ENCODE results near the gene PFDN4.

- TF ChIP-seq POLR2AphosphoS5 (IDR thresholded peaks at IDR 0.05; ENCODE audit: low read depth, low read length) (no peak), MXD3 (CRISPR knock-in tag; IDR thresholded peaks at IDR 0.05) (no peak), CTCF (CRISPR knock-in tag; IDR thresholded peaks at IDR 0.05) (no peak), NFIB (CRISPR knock-in tag; IDR thresholded peaks at IDR 0.05; ENCODE audit: borderline replicate concordance) (no peak), AKNA (CRISPR knock-in tag; IDR thresholded peaks at IDR 0.05; ENCODE audit: borderline replicate concordance) (no peak), HDAC6 (IDR thresholded peaks at IDR 0.05; ENCODE audit: low read depth, low read length) (no peak), NFE2L1 (CRISPR knock-in tag; IDR thresholded peaks at IDR 0.05; ENCODE audit: borderline replicate concordance) (no peak), MAX (IDR thresholded peaks at IDR 0.05) (no peak), IRF1 (CRISPR knock-in tag; IDR thresholded peaks at IDR 0.05; ENCODE audit: low read depth) (no peak), POLR2A (IDR thresholded peaks at IDR 0.05; ENCODE audit: insufficient read depth in 1 of 2, low read depth in 2 of 2, low read length in 2 of 2) (no peak), MAF1 (CRISPR knock-in tag; IDR thresholded peaks at IDR 0.05; ENCODE audit: borderline replicate concordance) (0 out of 2 replicates have a peak, but pooled peaks have one; percentile 18), HOXA7 (CRISPR knock-in tag; IDR thresholded peaks at IDR 0.05) (no peak), ZHX1 (CRISPR knock-in tag; IDR thresholded peaks at IDR 0.05; ENCODE audit: low read depth) (no peak), NFKB2 (CRISPR knock-in tag; IDR thresholded peaks at IDR 0.05; ENCODE audit: borderline replicate concordance) (no peak)
These were observed 775 bp downstream of the PFDN4 start for GRCh38 chr20:54208548-54209176.
